ENCODE measurements around the gene ATP1A3.
"Not testable (repeated sequence)": the region's sequence is repeated elsewhere in the genome, so short reads cannot be mapped to it uniquely, and the experiment has no call there.

ATP1A3 gene

DNA sequence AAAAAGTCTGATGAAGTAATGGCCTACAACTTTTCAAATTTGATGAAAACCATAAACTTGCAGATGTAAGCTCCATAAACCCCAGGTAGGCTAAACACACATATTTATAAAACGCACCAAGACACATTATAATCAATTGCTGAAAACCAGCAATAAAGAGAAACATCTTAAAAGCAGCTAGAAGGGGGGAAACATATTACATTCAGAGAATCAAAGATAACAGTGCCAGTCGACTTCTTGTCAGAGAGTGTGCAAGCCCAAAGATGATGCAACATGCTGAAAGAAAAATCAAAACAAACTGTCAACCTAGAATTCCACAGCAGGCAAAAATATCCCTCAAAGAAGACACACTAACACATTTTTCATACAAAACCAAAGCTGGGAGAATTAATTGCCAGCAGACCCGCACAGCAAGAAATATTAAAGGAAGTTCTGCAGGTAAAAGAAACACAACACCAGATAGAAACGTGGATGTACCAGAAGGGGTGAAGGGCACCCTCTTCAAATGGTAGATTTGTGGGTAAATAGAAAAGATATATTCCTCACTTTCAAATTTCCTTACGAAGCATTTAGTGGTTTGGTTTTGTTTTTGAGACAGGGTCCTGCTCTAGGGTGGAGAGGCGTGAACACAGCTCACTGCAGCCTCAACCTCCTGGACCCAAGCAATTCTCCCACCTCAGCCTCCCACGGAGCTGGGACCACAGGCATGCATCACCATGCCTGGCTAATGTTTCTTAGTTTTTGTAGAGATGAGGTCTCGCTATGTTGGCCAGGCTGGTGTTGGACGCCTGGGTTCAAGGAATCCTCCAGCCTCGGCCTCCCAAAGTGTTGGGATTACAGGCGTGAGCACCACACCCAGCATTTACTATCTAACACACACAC, 16.5 kb upstream of the ATP1A3 start:
- peak in 1 of 5 donors; percentile 33 for DNase-seq

DNA sequence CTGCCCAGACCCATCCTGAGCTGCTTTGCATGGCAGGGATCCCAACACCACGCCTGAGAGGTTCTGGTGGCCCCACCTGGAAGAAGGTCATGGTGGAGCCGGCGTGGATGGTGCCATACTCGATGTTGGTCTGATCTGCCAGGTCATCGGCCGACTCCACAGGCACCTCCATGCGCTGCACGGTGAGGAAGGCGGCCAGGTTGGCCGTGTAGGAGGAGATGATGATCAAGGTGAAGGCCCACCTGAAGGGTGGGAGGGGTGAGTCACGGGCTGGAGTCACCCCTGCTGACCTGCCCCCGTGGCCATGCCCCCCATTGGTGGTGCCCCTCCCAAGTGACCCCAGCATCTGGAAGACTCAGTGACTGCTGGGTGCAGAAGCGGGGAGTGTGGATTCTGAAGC, 12.5 kb upstream of the ATP1A3 start:
- no peak for DNase-seq

DNA sequence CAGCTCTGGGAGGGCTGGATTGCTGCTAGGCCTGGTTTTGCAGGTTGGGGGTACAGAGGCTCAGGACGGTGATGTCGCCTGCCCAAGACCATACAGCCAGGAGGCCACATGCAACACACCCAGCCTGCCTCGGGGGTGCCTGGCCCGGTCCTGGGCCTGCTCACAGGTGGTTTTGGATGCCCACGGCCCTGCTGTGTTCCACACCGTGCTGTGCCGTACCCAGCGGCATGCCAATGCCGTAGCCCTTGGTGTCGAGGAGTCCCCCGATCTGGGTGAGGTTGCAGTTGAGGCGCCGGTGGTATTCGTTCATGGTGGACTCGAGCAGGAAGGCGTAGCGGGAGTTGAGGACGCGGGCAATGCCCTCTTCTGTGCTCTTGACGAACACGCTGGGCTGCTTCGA, 11.5 kb upstream of the ATP1A3 start:
- DNase-seq, result no peak

DNA sequence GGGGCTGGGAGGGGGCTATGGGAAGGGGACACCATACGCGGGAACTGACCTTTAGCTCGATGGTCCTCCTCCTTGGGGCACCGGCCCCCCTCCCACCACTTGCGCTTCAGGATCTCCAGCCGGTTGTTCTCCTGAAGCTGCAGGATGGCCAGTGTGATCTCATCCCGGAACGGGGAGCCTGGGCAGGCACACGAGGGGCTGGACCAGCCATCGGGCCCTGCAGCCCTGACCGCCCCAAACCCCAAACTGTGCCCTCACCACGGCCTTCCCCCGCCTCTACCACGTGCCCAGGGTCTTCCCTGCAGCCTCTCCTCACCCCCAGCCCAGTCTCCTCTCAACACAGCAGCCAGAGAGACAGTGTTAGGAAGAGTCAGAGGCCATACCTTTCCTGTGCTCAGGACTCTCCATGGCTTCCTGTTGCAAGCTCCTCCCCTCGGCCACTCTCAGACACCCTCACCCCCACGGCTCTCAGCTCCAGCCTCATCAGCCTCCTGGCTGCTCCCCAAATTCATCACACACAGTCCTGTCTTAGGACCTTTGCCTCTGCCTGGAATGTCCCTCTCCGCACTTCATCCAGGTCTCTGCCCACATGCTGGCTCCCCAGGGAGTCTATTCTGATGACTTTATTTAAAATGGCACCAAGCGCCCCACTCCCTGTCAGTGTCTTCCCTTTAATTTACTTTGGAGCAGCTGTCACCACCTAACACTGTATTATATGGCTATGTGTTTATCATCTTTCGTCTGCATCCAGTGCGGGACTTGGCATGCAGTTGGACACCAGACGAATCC, 9.7 kb upstream of the ATP1A3 start:
- no peak for DNase-seq

DNA sequence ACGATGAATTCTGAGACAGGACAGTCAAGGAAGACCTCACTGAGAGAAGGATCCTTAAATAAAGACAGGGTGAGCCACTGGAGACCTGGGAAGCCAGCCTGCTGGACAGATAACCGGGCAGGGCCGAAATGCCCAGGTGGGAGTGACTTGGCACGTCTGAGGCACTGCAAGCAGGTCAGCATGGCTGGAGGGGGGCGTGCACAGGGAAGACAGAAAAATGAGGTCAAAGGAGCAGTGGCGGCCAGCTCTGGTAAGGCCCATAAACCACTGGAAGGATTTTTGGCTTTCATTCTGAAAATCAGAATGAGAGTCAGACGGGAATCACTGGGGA, 5.8 kb upstream of the ATP1A3 start:
- no peak for DNase-seq

DNA sequence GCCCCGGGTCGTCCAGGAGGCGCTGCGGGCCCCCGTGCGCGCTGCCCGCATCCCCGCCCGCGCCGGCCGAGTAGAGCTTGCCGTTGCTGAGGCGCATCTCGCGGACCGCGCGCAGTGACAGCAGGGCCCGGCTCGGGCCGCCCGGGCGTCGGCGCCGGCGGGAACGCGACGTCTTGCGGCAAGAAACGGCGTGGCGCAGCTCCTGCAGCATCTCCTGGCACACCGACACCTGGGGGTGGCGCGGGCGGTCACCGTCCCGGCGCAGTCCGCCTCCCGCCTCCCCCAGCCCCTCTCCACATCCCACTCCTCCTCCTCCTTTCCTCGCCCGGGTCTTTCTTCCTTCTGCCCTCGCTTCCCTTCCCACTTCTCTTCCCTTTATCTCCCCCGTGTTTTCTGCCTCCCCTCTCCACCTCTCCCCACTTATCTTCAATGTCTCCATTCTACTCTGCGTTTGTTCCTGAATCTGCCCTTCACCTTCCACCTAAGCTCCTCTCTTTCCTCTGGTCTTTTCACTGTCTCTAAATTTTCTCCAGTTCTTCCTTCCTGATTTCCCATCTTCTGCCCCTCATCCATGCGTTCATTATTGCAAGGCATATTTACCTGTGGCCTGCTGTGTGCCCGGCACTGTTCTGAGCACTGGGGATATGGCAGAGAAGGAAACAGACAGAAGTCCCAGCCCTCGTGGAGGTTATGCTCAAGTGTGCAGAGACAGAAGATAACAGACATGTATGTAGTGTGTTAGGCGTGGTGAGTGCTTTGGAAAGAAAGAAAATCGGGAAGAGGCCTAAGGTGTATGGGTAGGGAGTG, 5.2 kb upstream of the ATP1A3 start:
- no peak for DNase-seq

DNA sequence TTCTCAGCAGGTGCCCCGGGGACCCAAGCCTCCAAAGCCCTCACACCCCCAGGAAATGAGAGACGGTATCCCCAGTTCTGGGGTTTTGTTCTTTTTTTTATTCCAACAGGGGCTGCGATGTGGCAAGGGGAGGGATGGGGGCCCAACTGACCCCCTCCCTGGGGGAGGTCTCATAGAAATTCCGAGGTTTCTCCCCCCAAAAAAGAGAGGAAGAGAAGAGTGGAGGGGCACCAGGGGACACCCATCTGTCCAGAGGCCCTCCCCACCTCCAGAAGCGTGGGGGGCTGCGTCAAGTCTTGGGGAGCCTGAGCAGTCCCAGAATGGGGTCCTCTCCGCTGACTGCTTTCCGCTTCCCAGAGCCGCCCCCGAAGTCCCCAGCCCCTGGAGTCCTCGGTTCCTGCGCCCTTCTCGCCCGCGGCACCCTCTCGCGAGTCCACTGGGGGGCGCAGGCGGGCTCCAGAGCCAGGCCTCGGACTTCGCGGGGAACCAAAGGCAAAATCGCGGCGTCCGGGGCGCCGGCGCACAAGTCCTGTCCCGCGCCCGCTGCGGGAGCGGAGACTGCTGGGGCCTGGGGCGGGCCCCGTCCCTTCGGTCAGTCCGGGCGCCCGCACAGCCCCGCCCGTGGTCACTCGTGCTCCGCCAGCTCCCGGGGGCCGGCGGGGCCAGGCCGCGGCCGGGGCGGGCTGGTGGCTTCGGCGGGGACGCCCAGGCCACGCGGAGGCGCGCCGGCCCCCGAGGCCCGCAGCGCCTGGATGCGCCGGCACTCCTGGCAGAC, 4.4 kb upstream of the ATP1A3 start:
- DNase-seq, result peak in 3 of 5 donors; percentile 5 to 43 (median 23)

DNA sequence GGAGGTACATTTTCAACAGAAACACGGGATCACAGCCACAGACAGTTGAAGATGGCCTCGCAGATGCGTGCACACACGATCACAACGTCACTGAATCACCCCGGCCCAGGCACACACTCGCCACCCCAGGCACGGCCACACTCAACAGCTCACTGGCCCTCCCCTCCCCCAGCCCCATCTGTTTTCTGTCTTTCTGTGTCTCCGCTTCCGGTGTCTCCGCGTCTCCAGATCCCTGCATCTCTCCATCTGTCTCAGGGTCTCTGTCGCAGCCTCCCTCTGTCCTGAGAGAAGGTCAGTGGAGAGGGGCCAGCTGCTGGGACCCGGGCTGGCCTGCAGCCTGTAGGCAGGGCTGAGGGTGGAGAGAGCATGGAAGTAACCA, 3.8 kb upstream of the ATP1A3 start:
- DNase-seq, result no peak

DNA sequence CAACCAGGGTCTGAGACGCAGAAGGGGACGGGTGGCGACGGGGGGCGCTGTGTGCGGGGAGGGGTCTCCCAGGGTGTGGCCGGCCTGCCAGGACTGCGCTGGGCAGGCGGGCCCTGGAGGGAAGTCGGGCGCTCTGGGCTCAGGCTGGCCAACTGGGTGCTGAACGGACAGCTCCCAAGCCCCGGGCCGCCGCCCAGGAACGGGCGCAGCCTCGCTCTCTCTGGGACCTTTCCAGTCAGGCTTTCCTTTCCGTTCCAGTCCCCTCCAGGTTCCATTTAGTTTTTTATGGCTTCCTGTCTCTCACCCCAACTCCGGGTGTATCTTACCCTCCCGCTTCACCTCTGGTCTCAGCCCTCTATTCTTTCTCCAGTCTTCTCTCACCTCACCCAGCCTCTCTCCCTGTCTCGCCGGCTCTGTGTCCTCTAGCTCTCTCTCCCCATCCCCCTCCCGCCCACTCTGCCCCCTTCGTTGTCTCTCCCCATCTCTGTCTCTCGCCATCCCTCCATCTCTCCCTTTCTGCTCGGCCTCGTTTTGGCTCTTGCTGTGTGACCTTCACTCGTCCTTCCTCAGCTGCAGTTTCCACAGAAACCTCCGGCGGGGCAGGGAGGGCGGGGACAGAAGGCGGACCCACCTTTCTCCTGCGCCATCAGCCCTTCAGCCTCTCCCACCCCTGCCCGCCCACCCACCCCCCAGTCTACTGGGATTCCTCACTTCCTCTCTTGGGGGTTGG, 3.3 kb upstream of the ATP1A3 start:
- peak in 2 of 5 donors; percentile 26 to 27 for DNase-seq

DNA sequence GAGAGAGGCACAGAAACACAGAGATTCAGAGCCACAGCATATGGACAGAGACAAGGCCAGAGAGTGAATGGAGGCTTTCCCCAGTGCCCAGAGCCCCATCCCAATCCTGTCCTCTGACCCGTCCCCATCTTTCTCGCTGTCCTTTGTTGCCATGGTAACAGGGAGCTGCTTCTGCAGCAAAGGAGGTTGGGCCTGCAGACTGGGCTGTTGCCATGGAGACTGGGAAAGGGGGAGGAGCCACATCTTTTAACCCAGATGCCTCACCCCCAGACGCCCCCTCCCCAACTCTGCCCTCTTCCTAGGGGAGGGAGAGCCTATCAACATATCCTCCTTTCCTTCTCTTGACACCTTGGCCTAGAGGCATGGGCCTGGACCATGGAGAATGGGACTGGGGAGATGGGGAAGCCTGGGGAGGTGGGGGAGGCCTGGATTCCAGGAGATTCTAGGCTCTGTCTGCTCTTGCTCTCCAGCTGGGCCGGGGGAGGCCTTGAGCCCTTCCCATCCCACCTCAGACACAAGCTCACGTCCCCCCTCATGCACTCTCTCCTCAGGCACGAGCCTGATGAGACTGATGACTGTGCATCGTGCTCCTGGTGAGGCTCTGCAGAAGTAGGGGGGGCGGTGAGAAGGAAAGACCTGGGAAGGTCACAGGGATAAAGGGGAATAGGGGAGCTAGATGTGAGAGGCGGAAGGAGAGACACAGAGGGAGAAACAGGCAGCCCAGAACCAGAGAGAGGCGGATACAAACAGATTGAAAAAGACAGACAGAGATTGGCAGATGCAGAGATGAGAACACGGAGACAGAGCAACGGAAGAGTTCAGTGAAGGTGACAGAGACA, 2.1 kb upstream of the ATP1A3 start:
- DNase-seq, result no peak

DNA sequence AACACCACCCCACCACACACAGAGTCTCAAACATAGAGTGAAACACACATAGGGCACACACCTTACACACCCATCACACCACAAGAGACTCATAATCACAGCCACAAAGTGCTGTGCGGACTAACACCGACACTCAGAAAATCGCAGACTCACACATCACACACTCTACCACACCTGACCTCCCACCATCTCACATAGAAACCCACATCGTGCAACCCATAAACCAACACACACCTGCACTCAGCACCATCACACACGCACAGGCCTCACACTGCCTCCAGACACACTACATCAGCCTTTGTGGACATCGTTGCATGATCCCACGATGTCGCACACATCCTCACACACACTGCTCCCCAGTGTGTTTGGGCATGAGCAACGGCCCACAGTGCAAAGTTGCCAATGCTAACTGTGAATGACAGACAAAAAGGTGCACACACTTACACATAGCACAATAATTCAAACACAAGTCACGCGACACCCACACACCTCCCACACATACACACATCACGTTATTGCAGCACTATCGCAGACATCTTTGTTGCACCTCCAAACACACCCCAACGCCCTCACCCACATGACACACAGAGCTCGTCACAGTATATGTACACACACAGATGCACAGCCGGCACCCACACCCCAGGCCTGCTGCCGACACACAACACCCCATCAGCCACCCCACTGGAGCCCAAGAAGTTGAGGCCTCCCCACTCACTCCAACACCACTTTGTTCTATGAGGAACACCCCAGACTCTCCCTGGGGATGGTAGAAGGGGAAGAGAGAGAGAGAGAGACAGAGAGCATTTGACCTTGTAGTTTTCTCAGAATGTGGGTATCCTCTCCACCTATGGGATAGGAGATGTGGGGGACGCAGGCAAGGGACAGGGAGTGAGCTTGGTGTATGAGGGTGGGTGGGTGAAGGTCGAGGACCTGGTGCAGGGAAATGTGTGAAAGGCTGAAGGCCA, 1.2 kb upstream of the ATP1A3 start:
- DNase-seq, result no peak

DNA sequence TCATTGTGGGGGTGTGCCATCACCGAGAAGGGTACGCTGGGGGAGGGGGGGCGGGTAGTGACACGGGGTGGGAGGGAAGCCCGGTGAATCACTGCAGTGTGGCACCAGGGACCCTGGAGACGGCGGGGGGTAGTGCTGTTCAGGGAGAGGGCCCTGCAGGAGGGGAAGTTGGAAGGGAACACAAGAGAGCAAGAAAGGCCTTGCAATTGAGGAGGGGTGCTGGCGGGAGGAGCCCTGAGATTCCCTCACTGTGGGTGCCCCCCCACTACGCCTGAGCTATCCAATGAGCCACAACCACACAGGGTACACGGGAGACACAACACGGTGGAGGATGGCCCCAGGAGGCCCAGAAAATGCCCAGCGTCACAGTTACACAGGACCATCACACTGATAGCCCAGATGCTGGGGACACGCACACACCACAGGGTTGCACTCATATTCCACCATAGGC, 516 bp upstream of the ATP1A3 start:
- no peak for DNase-seq

DNA sequence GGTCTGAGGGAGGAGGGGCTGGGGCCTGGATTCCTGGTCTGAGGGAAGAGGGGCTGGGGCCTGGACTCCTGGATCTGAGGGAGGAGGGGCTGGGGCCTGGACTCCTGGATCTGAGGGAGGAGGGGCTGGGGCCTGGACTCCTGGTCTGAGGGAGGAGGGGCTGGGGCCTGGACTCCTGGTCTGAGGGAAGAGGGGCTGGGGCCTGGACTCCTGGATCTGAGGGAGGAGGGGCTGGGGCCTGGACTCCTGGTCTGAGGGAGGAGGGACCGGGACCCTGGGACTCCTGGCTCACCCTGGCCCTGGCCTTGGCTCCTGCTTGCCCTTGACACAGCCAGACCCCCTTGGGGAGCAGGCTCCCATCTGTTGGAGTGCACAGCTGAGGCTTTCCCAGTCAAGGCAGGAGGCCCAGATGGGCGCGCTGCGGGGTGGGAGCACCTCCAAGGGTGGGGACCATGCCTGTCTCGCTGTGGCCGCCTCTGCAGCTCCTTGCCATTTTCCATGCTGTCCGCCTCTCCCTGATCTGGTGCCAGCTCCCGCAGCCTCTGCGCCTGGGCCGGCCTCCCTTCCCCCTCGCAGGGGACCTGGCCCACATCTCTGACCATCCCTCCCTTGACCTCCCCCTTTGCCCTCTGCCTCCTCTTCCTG, 2.0 kb downstream of the ATP1A3 start:
- DNase-seq, result not testable (repeated sequence)

DNA sequence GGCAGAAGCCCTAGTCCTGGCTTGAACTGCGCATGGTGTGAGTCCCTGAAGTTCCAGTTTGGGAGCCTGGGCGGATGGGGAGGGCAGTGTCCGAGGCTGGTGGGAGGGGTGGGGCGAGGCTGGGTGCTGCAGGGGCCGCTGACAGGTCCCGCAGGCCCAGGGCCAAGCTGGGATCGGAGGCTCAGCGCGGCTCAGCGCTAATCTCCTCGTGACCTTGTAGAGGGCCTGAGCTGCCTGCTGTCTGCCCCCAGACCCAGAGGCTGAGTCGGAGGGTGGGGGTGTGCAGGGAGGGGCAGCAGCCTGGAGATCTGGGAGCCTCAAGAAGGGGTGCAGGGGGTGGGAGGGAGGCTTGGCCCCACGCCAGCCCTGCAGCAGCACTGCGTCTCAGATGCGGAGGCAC, 3.0 kb downstream of the ATP1A3 start:
- no peak for DNase-seq

DNA sequence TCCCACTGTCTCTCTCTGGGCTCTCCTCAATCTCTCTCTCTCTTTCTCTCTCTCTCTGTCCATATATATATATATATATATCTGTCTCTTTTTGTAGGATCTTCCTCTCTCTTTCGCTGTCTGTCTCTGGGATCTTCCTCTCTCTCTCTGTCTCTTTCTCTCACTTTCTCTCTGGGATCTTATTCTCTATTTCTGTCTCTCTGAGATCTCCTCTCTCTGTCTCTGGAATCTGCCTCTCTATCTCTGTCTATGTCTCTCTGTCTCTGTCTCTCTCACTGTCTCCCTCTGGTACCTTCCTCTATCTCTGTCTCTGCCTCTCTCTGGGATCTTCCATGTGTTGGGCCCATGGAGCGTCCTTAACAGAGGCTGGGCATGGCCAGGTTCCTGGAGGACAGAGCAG, 3.4 kb downstream of the ATP1A3 start:
- no peak for DNase-seq

DNA sequence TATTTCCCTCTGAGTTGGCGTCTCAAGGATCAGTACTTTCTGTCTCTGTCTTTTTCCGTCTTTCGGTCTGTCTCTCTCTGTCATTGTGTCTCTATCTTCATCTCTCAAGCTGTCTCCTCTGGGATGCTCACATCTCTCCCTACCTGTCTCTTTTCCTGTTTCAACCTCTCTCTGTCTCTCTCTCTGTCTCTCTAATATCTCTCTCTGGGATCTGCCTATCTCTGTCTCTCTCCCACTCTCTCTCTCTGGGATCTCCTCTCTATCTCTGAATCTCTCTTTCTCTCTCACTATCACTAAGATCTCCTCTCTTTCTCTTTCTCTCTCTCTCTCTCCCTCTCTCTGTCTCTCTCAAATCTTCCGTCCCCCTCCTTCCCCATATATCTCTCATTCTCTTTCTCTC, 4.0 kb downstream of the ATP1A3 start:
- DNase-seq, result no peak

DNA sequence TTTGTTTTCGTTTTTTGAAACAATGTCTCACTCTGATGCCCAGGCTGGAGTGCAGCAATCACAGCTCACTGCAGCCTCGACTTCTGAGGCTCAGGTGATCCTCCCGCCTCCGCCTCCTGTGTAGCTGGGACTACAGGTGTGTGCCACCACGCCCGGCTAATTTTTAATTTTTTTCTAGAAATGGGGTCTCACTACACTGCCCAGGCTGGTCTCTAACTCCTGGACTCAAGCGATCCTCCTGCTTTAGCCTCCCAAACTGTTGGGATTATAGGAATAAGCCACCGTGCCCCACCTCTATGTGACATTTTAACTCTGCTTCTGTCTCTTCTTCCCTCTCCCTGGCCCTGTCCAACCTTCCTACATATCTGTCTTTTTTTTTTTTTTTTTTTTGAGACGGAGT, 5.1 kb downstream of the ATP1A3 start:
- DNase-seq, result no peak

DNA sequence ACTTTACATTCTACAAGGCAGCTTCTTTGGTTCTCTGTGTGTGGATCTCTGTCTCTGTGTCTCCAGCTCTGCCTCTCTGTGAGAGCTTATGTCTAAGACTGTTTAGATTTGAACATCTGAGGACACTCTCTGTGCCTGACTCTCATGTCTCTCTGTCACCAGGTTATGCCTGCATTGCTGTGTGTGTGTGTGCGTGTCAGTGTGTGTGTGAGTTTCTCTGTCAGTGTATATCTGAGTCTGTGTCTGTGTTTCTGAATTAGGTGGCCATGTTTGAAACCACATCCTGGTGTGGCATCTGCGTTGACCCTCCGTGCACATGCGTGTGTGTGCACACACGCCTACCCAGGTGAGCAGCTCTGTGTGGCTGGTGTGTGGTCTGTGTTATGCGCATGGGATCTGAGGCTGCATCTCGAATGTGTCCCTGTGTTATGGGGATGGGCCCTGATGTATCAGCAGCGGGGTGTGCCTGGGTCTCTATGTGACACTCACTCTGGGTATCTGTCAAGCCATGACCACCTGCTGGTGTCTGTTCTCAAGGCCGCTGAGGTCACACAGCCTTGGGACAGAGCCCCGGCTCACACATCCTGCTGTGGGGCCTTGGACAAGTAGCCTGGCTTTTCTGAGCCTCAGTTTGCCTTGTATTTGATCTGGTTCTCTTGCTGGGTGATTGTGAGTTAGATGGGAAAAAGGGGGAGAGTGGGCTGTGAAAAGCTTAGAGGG, 6.7 kb downstream of the ATP1A3 start:
- DNase-seq, result no peak

Measured in T-helper 1 cell (primary cell).